GM18517 (cell line): ENCODE results near the gene GPR15LG.

Experiments used
- ATAC-seq: cut with Tn5 transposase; IDR thresholded peaks from one replicate; pipeline ENCODE4 v1.9.1; 2021; ENCODE audit warnings: mild to moderate bottlenecking, moderate library complexity; ENCODE audit not compliant: unreplicated experiment

The GPR15LG gene

GRCh38 chr10:84213076-84213475 is 39.5 kb downstream of the GPR15LG start:
- ATAC-seq: no peak

GRCh38 chr10:84214046-84214572 is 40.5 kb downstream of the GPR15LG start:
- no peak for ATAC-seq

GRCh38 chr10:84214612-84215235 is 41.1 kb downstream of the GPR15LG start:
- ATAC-seq: peak; percentile 86

- ATAC-seq: no peak
Measured at GRCh38 chr10:84216834-84217233, 43.2 kb downstream of the GPR15LG start.

GRCh38 chr10:84217746-84218145 is 44.1 kb downstream of the GPR15LG start:
- no peak for ATAC-seq

- ATAC-seq: no peak
Measured at GRCh38 chr10:84221916-84222315, 48.3 kb downstream of the GPR15LG start.

GRCh38 chr10:84224411-84225028 is 50.9 kb downstream of the GPR15LG start:
- no peak for ATAC-seq

- ATAC-seq: no peak
Measured at GRCh38 chr10:84225427-84226173, 52.0 kb downstream of the GPR15LG start, which contains the start of gene LRIT2. Gene LRIT2 (minus strand): TSS chr10:84225544. CDS start chr10:84225520, 24 bp downstream.

GRCh38 chr10:84226616-84227015 is 53.0 kb downstream of the GPR15LG start:
- no peak for ATAC-seq

- no peak for ATAC-seq
Measured at GRCh38 chr10:84227810-84228209, 54.2 kb downstream of the GPR15LG start.

GRCh38 chr10:84230359-84230758 is 56.8 kb downstream of the GPR15LG start:
- ATAC-seq: no peak

GRCh38 chr10:84232376-84232775 is 58.8 kb downstream of the GPR15LG start:
- ATAC-seq: no peak

- no peak for ATAC-seq
Measured at GRCh38 chr10:84233940-84234339, 60.3 kb downstream of the GPR15LG start.

GRCh38 chr10:84234479-84234878 is 60.9 kb downstream of the GPR15LG start:
- no peak for ATAC-seq
